22Rv1 (cell line): ENCODE data around the gene PLA2G6.
A peak's percentile ranks its signal among the peaks of the same experiment; 100 is the strongest.

Experiments used
- H3K27ac ChIP-seq: fragments of 450-650 bp; 2 replicates; pipeline ENCODE4 v1.5.1; 2017
- ZFX ChIP-seq: fragments of 450-650 bp; IDR thresholded peaks from 2 replicates; pipeline ENCODE4 v1.6.1; 2017; ENCODE audit warnings: antibody characterized with exemption, borderline replicate concordance
- TF ChIP-seq, protein P1 (sequence below): fragments of 450-650 bp; IDR thresholded peaks from 2 replicates; pipeline ENCODE4 v1.5.1; 2017; ENCODE audit warnings: mild to moderate bottlenecking

The PLA2G6 gene

DNA sequence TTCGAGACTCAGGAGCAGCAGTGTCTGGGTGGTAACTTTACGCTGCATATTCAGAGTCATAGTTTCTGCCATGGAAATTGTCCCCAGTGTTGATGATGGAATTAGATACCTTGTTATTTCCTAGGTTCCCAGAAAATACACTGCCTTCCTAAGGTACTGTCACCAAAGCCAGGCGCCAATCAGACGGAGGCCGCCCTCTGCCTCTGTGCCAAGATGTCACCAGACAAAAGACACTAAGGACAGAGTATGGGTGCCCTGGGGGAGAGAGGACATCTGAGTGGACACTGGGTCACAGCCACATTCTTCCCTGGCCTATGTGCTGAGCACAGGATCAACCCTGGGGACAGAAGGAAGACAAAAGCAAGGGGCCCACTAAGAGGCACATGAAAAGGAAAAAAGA lies 11.2 kb downstream of the PLA2G6 start:
- no peak overlapping the region for H3K27ac ChIP-seq
- TF ChIP-seq, protein P1, sequence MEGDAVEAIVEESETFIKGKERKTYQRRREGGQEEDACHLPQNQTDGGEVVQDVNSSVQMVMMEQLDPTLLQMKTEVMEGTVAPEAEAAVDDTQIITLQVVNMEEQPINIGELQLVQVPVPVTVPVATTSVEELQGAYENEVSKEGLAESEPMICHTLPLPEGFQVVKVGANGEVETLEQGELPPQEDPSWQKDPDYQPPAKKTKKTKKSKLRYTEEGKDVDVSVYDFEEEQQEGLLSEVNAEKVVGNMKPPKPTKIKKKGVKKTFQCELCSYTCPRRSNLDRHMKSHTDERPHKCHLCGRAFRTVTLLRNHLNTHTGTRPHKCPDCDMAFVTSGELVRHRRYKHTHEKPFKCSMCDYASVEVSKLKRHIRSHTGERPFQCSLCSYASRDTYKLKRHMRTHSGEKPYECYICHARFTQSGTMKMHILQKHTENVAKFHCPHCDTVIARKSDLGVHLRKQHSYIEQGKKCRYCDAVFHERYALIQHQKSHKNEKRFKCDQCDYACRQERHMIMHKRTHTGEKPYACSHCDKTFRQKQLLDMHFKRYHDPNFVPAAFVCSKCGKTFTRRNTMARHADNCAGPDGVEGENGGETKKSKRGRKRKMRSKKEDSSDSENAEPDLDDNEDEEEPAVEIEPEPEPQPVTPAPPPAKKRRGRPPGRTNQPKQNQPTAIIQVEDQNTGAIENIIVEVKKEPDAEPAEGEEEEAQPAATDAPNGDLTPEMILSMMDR, result no peak

- TF ChIP-seq ZFX, result no peak
- TF ChIP-seq, protein P1, result no peak
- H3K27ac ChIP-seq, result no peak overlapping the region
These were observed 12.5 kb downstream of the PLA2G6 start for GRCh38 chr22:38169116-38169515.

DNA sequence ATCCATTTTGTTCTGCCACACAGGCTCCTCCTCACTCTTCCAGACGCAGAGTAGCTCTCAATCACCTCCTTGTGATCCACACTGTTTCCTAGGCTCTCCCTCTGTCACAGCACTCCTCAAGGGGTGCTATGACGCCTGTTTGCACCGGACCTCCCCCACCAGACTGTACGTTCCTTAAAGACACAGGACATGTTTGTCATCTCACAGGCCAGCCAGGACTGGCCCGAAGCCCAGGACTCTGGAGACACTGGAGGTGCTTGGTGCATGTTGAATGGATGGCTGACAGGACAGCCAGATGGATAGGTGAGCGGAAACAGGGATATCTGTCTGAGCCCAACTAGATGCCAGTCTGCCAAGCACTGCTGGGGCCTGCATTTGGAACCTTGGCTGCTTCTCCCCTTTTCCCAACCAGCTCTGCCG lies 13.6 kb downstream of the PLA2G6 start:
- no peak overlapping the region for H3K27ac ChIP-seq
- TF ChIP-seq, protein P1, result no peak
- TF ChIP-seq ZFX, result no peak

GRCh38 chr22:38165922-38166593 lies 15.6 kb downstream of the PLA2G6 start:
- TF ChIP-seq, protein P1, result no peak
- TF ChIP-seq ZFX, result no peak
- no peak overlapping the region for H3K27ac ChIP-seq

DNA sequence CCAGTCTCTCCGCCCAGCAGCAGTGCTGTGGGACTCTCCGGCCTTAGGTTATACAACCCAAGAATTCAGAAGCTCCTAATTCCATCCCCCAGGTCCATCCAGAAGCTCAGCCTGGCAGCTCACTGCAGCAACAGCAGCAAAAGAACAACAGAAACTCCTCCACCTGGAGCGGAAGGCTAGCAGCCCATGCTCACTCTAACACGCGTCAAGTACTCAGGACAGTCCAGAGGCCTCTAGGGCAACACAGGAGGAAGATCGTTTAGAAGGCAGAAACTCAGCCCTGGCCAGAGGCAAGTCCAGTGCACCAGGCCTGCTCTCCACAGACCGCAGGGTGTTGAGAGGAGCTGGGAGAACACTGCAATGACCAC lies 17.1 kb downstream of the PLA2G6 start:
- H3K27ac ChIP-seq, result peak overlapping the region; percentile 15; the same call in 1 of the 2 replicates
- TF ChIP-seq, protein P1, result no peak
- TF ChIP-seq ZFX, result no peak

DNA sequence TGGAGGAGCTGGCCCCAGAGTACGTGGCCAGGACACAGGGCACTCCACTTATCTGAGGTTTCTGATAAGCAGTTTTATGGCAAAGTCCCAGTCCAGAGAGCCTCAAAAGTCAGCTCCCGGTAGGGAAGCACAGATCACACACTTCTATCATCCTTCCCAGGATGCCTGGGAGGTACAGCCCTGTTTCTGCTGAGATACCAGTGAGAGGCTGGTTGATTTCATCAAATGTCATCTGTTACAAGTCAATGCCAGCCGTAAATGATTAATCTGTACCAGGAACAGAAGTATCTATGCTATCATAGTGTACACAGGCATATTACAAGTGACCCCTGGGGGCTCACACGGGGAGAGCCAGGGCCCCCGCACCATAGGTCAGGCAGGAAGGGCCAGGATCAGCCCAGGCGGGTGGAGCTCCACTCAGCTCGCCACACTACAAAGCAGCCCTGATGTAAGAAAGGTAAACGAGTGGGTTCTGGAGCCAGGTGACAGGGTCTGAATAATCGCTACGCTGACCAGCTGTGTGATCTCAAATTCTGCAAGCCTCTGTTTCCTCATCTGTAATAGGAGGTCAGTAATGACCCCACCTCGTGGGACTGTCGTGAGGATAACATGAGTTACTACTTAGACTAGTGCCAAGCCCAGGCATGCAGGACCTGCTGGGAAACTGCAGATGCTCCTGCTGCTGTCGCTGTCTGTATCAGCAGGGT lies 17.6 kb downstream of the PLA2G6 start:
- H3K27ac ChIP-seq, result peak overlapping the region; percentile 15; the same call in 1 of the 2 replicates
- no peak for TF ChIP-seq ZFX
- TF ChIP-seq, protein P1, result no peak
